ENCODE results near the gene NSUN3. TPM values are rescaled to one million over a fixed set of nuclear protein-coding genes. Genes with fewer than 3 reads are reported as not detected.

Gene NSUN3
- 18.1 and 20.8 TPM in 2 replicates for total RNA-seq

GRCh38 chr3:94062513-94063404, at the start of gene NSUN3, which contains the start of gene DHFR2:
Gene NSUN3 (plus strand): TSS chr3:94063061. CDS start chr3:94063127, 66 bp downstream.
Gene DHFR2 (minus strand): TSS chr3:94062916. CDS start chr3:94061511, 1,405 bp downstream.
- H3K36me3 Mint-ChIP-seq (ENCODE audit: low read depth) = peaks cover 41% of the 10 kb centered on the region
- peak within 1 kb of the TSS; percentile 100 for H3K27ac Mint-ChIP-seq
- intact Hi-C loops (cut with micrococcal nuclease) = loop anchor here (1.0 to 2.0 kb wide), 2 partner anchors 26 to 82 kb away; partner anchors contain the start of gene ARL13B
- TF ChIP-seq, protein P1, sequence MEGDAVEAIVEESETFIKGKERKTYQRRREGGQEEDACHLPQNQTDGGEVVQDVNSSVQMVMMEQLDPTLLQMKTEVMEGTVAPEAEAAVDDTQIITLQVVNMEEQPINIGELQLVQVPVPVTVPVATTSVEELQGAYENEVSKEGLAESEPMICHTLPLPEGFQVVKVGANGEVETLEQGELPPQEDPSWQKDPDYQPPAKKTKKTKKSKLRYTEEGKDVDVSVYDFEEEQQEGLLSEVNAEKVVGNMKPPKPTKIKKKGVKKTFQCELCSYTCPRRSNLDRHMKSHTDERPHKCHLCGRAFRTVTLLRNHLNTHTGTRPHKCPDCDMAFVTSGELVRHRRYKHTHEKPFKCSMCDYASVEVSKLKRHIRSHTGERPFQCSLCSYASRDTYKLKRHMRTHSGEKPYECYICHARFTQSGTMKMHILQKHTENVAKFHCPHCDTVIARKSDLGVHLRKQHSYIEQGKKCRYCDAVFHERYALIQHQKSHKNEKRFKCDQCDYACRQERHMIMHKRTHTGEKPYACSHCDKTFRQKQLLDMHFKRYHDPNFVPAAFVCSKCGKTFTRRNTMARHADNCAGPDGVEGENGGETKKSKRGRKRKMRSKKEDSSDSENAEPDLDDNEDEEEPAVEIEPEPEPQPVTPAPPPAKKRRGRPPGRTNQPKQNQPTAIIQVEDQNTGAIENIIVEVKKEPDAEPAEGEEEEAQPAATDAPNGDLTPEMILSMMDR (IDR thresholded peaks at IDR 0.05) = no peak
- peak within 1 kb of the TSS; percentile 98 for H3K4me3 Mint-ChIP-seq
- H3K27me3 Mint-ChIP-seq = no peaks in the 10 kb centered on the region
- CTCF ChIA-PET = interaction anchor here (1.0 to 1.8 kb wide), 3 partner anchors 11 to 83 kb away, joined by 4 to 13 read pairs (median 5); partner anchors contain the start of gene ARL13B
- POLR2A ChIA-PET = interaction anchor here (1.1 to 2.0 kb wide), 5 partner anchors 9 to 83 kb away, joined by 3 to 16 read pairs (median 5); partner anchors contain the start of gene ARL13B
- DNase-seq (peak; percentile 74), ATAC-seq (ENCODE audit: low read depth) (peak; percentile 88)
- no peaks in the 10 kb centered on the region for H3K9me3 Mint-ChIP-seq
- peaks cover 42% of the 10 kb centered on the region for H3K4me1 Mint-ChIP-seq

- Mint-ChIP-seq H3K9me3 (no peaks in the 10 kb centered on the region), H3K27me3 (no peaks in the 10 kb centered on the region), H3K4me1 (peaks cover 6% of the 10 kb centered on the region), H3K36me3 (ENCODE audit: low read depth) (no peaks in the 10 kb centered on the region), H3K27ac (no peak overlapping the region), H3K4me3 (no peak overlapping the region)
- TF ChIP-seq, protein P1 (IDR thresholded peaks at IDR 0.05) = no peak
- no peak for DNase-seq
- ChIA-PET CTCF (no interaction called here), POLR2A (no interaction called here)
- no peak for ATAC-seq (ENCODE audit: low read depth)
- intact Hi-C loops (cut with micrococcal nuclease) = no loop called here
Observed at GRCh38 chr3:94015025-94015424, 47.8 kb upstream of the NSUN3 start.

DNA sequence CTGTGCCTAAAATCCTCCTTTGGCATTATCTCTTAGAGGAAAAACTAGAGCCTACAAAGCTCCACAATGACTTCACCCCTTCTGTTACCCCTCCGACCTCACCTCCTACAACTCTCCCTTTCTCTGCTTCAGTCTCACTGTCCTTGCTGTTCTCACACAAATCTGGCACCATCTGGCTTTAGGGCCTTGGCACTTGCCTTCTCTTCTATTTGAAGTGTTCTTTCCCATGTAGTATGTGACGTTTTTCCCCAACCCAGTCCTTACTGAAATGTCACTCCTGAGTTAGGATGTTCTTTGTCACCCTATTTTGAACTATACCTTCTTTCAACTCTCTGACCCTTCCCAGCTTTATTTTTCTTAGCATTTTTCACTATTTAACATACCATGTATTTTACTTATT, 43.2 kb upstream of the NSUN3 start:
- CTCF ChIA-PET = no interaction called here
- Mint-ChIP-seq H3K36me3 (ENCODE audit: low read depth) (no peaks in the 10 kb centered on the region), H3K27ac (no peak overlapping the region), H3K4me1 (peaks cover 6% of the 10 kb centered on the region), H3K4me3 (no peak overlapping the region), H3K9me3 (no peaks in the 10 kb centered on the region), H3K27me3 (no peaks in the 10 kb centered on the region)
- intact Hi-C loops (cut with micrococcal nuclease) = no loop called here
- TF ChIP-seq, protein P1 (IDR thresholded peaks at IDR 0.05) = no peak
- ATAC-seq (ENCODE audit: low read depth) (no peak), DNase-seq (no peak)
- POLR2A ChIA-PET = no interaction called here

- Mint-ChIP-seq H3K9me3 (no peaks in the 10 kb centered on the region), H3K4me1 (no peaks in the 10 kb centered on the region), H3K4me3 (no peak overlapping the region), H3K36me3 (ENCODE audit: low read depth) (no peaks in the 10 kb centered on the region), H3K27ac (no peak overlapping the region), H3K27me3 (no peaks in the 10 kb centered on the region)
- TF ChIP-seq, protein P1 (IDR thresholded peaks at IDR 0.05) = no peak
- intact Hi-C loops (cut with micrococcal nuclease) = no loop called here
- ATAC-seq (ENCODE audit: low read depth) (no peak), DNase-seq (no peak)
- ChIA-PET POLR2A (no interaction called here), CTCF (no interaction called here)
Observed at GRCh38 chr3:94020293-94020692, 42.6 kb upstream of the NSUN3 start.

DNA sequence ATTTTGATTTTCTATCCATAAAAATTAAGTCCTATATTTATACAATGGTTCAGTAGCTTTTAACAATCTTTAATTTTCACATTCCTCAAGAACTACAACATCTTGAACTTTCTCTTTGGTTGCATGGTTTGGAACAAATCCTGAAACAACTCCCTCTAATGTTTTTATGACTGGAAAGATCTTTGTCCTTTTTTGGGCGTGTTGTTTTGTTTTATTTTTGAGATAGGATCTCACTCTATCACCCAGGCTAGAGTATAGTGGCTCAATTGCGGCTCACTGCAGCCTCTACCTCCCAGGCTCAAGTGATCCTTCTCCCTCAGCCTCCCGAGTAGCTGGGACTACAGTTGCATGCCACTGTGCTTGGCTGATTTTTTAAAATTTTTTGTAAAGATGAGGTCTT, 38.5 kb upstream of the NSUN3 start:
- Mint-ChIP-seq H3K36me3 (ENCODE audit: low read depth) (no peaks in the 10 kb centered on the region), H3K27me3 (no peaks in the 10 kb centered on the region), H3K4me1 (no peaks in the 10 kb centered on the region), H3K9me3 (no peaks in the 10 kb centered on the region), H3K27ac (no peak overlapping the region), H3K4me3 (no peak overlapping the region)
- TF ChIP-seq, protein P1 (IDR thresholded peaks at IDR 0.05) = no peak
- ChIA-PET CTCF (no interaction called here), POLR2A (no interaction called here)
- intact Hi-C loops (cut with micrococcal nuclease) = no loop called here
- ATAC-seq (ENCODE audit: low read depth) (no peak), DNase-seq (no peak)

Data from activated B cell treated with CpG ODN at 0.5 μM for 24 hours (primary cell).